Psoas muscle (tissue), 8 donors: ENCODE measurements around the gene MUSK. TPM values are rescaled to one million over a fixed set of nuclear protein-coding genes. Genes with fewer than 3 reads are reported as not detected.
A peak's percentile ranks its signal among the peaks of the same experiment; 100 is the strongest.

Source experiments
- ATAC-seq, 4 donors: fragments of 200-7000 bp; cut with Tn5 transposase; one replicate each; pipeline ENCODE4 v1.9.1; 2020; ENCODE audit warnings: moderate library complexity in 3 of 4, mild to moderate bottlenecking in 2 of 4
- DNase-seq, 2 donors: peaks; one replicate each; pipeline ENCODE4 v3.0.0-alpha.2; 2020
- H3K27ac ChIP-seq: fragments of 200-600 bp; one replicate; pipeline ENCODE4 v1.8.0; 2022
- H3K27me3 ChIP-seq, 3 donors: fragments of 200-600 bp in 1 of 3; one replicate each; pipeline versions ENCODE4 v1.6.1 to v1.8.0; 2013 to 2022; ENCODE audit warnings: low read length in 2 of 3, mild to moderate bottlenecking in 2 of 3, moderate library complexity in 1 of 3; ENCODE audit not compliant: insufficient read depth in 3 of 3
- H3K36me3 ChIP-seq, 2 donors: fragments of 200-600 bp in 1 of 2; one replicate each; pipeline versions ENCODE4 v1.6.1 to v1.8.0; 2013 to 2022; ENCODE audit warnings: low read depth in 1 of 2, mild to moderate bottlenecking in 1 of 2, moderate library complexity in 1 of 2; ENCODE audit not compliant: insufficient read depth in 1 of 2
- H3K4me1 ChIP-seq: fragments of 200-600 bp; one replicate; pipeline ENCODE4 v1.8.0; 2022
- H3K4me3 ChIP-seq: fragments of 200-600 bp; one replicate; pipeline ENCODE4 v1.8.0; 2022; ENCODE audit warnings: mild to moderate bottlenecking
- H3K9me3 ChIP-seq: fragments of 200-600 bp; one replicate; pipeline ENCODE4 v1.8.0; 2022
- CTCF ChIP-seq: fragments of 200-600 bp; IDR thresholded peaks from one replicate; pipeline ENCODE4 v1.8.0; 2022; ENCODE audit warnings: antibody characterized with exemption
- WGBS, 3 donors: extraction: QIAGEN DNeasy Blood & Tissue Kit; methylation state at CpG; one replicate each; pipeline versions ENCODE4 v1.1.6 to v1.1.7; 2013; 5-methylcytosine and 5-hydroxymethylcytosine counted together
- intact Hi-C, 2 donors: fragments of 100-400 bp; cut with DNase I; formaldehyde crosslinking; loops; one replicate each; pipeline versions ENCODE4 v1.11.0 to v1.14.2; 2022
- polyA plus RNA-seq, 3 donors: library from polyadenylated mRNA; stranded (reverse); fragments of 200-250 nt; gene quantifications; one replicate each; pipeline ENCODE4 v1.2.3, GENCODE V29; 2013
- total RNA-seq, 4 donors: library from RNA; stranded (reverse); fragmentation: NEBNext Ultra II Directional in 2 of 4; extraction: Animal tissue kit (Norgen Biotek cat#: 25700) in 2 of 4; gene quantifications; one replicate each; pipeline versions ENCODE4 v1.2.1 to v1.2.4, GENCODE V29; 2021 to 2023
- donor health status: healthy with polysubstance abuse.
- donor health status: DM: no; HTN: no; CAD: no; lungs with moderate emphysema.
- donor health status: Bipolar disorder and iron deficiency.
- donor health status: healthy.
- donor health status: DM: yes; HTN: yes; CAD: no.
- donor health status: DM: no; HTN: no; CAD: no.
- donor health status: DM: no; HTN: no; CAD: no.
- donor health status: DM: yes; HTN: yes; CAD: no.

Gene MUSK
- total and polyA plus RNA-seq, 7 donors = 0.66 to 15.7 (median 2.9) TPM

GRCh38 chr9:110640736-110641135 lies 27.9 kb upstream of the MUSK start:
- DNase-seq (no peak), ATAC-seq (no peak)
- H3K36me3 ChIP-seq = no peaks in the 10 kb centered on the region
- intact Hi-C loops = loop anchor here in 1 of 2 donors (10.0 kb wide), 1 partner anchor 56 kb away; no protein-coding TSS in a partner anchor
- no peak overlapping the region for H3K27ac ChIP-seq
- H3K4me1 ChIP-seq = no peaks in the 10 kb centered on the region
- H3K9me3 ChIP-seq = peaks cover 3% of the 10 kb centered on the region
- no peak overlapping the region for H3K4me3 ChIP-seq
- H3K27me3 ChIP-seq = no peaks in the 10 kb centered on the region
- no peak for TF ChIP-seq CTCF

GRCh38 chr9:110641293-110641692 lies 27.3 kb upstream of the MUSK start:
- H3K4me3 ChIP-seq = no peak overlapping the region
- no peak for TF ChIP-seq CTCF
- H3K4me1 ChIP-seq = no peaks in the 10 kb centered on the region
- no peaks in the 10 kb centered on the region for H3K9me3 ChIP-seq
- no peaks in the 10 kb centered on the region for H3K27me3 ChIP-seq
- H3K36me3 ChIP-seq = no peaks in the 10 kb centered on the region
- no peak overlapping the region for H3K27ac ChIP-seq
- intact Hi-C loops = loop anchor here in 1 of 2 donors (10.0 kb wide), 1 partner anchor 56 kb away; no protein-coding TSS in a partner anchor
- DNase-seq = no peak
- no peak for ATAC-seq
- WGBS, 3 donors = 37 to 57% (median 46%) methylated on average over 2 of the region's 2 CpGs

GRCh38 chr9:110648696-110649095 lies 19.9 kb upstream of the MUSK start:
- intact Hi-C loops = loop anchor here in 1 of 2 donors (10.0 kb wide), 1 partner anchor 64 kb away; no protein-coding TSS in a partner anchor
- no peak for DNase-seq
- 74 to 86% (median 86%) methylated on average over 4 of the region's 4 CpGs for WGBS, 3 donors

GRCh38 chr9:110650261-110650660 lies 18.3 kb upstream of the MUSK start:
- 71 to 83% (median 76%) methylated on average over 3 of the region's 3 CpGs for WGBS, 3 donors
- Histone ChIP-seq H3K4me3 (no peak overlapping the region), H3K27me3 (no peaks in the 10 kb centered on the region), H3K36me3 (no peaks in the 10 kb centered on the region), H3K4me1 (peaks cover under 1% of the 10 kb centered on the region), H3K9me3 (no peaks in the 10 kb centered on the region), H3K27ac (peak overlapping the region; percentile 31)
- peak in 3 of 4 donors; percentile 48 to 94 (median 86) for ATAC-seq
- no peak for TF ChIP-seq CTCF
- intact Hi-C loops = no loop called here
- peak in 1 of 2 donors; percentile 20 for DNase-seq

More at GRCh38 chr9:110648696-110649095, 19.9 kb upstream of the MUSK start:
- Histone ChIP-seq H3K4me1 (no peaks in the 10 kb centered on the region), H3K27ac (no peak overlapping the region), H3K36me3 (no peaks in the 10 kb centered on the region), H3K4me3 (no peak overlapping the region), H3K27me3 (no peaks in the 10 kb centered on the region), H3K9me3 (no peaks in the 10 kb centered on the region)
- ATAC-seq = no peak
- TF ChIP-seq CTCF = no peak

- no peaks in the 10 kb centered on the region for H3K9me3 ChIP-seq
- intact Hi-C loops = no loop called here
- ATAC-seq (peak in 2 of 4 donors; percentile 36 to 42), DNase-seq (no peak)
- no peak for TF ChIP-seq CTCF
- no peaks in the 10 kb centered on the region for H3K36me3 ChIP-seq
- H3K27me3 ChIP-seq = no peaks in the 10 kb centered on the region
- peak overlapping the region; percentile 31 for H3K27ac ChIP-seq
- H3K4me3 ChIP-seq = no peak overlapping the region
- WGBS, 3 donors = 43 to 64% (median 45%) methylated on average over 6 of the region's 6 CpGs
- peaks cover 5% of the 10 kb centered on the region for H3K4me1 ChIP-seq
Observed at GRCh38 chr9:110650991-110651411, 17.6 kb upstream of the MUSK start.
